ENCODE results near the gene PITHD1.
"Not testable (repeated sequence)": the region's sequence is repeated elsewhere in the genome, so short reads cannot be mapped to it uniquely, and the experiment has no call there.

Gene PITHD1

GRCh38 chr1:23799570-23800399 lies 21.6 kb downstream of the PITHD1 start:
- no peak for DNase-seq

- DNase-seq, result peak; percentile 94
Measured at GRCh38 chr1:23800400-23801337, 22.5 kb downstream of the PITHD1 start, which contains the start of gene GALE. GALE (minus strand) TSS chr1:23800754; CDS start chr1:23799007, 1,747 bp downstream.

GRCh38 chr1:23801338-23801748 lies 23.1 kb downstream of the PITHD1 start:
- DNase-seq, result peak; percentile 46

- DNase-seq, result peak; percentile 46
Measured at GRCh38 chr1:23801876-23802275, 23.7 kb downstream of the PITHD1 start.

- DNase-seq, result not testable (repeated sequence)
Measured at GRCh38 chr1:23802809-23803342, 24.7 kb downstream of the PITHD1 start.

- no peak for DNase-seq
Measured at GRCh38 chr1:23803674-23804073, 25.5 kb downstream of the PITHD1 start.

- no peak for DNase-seq
Measured at GRCh38 chr1:23804183-23804835, 26.1 kb downstream of the PITHD1 start.

GRCh38 chr1:23805025-23805424 lies 26.8 kb downstream of the PITHD1 start:
- DNase-seq, result no peak

GRCh38 chr1:23806280-23806679 lies 28.1 kb downstream of the PITHD1 start:
- no peak for DNase-seq

GRCh38 chr1:23807453-23807852 lies 29.2 kb downstream of the PITHD1 start:
- DNase-seq, result no peak

GRCh38 chr1:23809751-23810171 lies 31.5 kb downstream of the PITHD1 start:
- peak; percentile 63 for DNase-seq

GRCh38 chr1:23810818-23811540 lies 32.8 kb downstream of the PITHD1 start:
- peak; percentile 29 for DNase-seq

- DNase-seq, result no peak
Measured at GRCh38 chr1:23814016-23814415, 35.8 kb downstream of the PITHD1 start.

- no peak for DNase-seq
Measured at GRCh38 chr1:23816361-23816760, 38.1 kb downstream of the PITHD1 start.

- no peak for DNase-seq
Measured at GRCh38 chr1:23816906-23817305, 38.7 kb downstream of the PITHD1 start.

- no peak for DNase-seq
Measured at GRCh38 chr1:23817633-23818032, 39.4 kb downstream of the PITHD1 start.

GRCh38 chr1:23823767-23824166 lies 45.5 kb downstream of the PITHD1 start:
- DNase-seq, result no peak

GRCh38 chr1:23824711-23825075 lies 46.5 kb downstream of the PITHD1 start:
- DNase-seq, result no peak

- DNase-seq, result peak; percentile 88
Measured at GRCh38 chr1:23825076-23825761, 47.0 kb downstream of the PITHD1 start, which contains the start of gene HMGCL. HMGCL (minus strand) TSS chr1:23825429; CDS start chr1:23825415, 14 bp downstream.

GRCh38 chr1:23825762-23826522 lies 47.7 kb downstream of the PITHD1 start:
- DNase-seq, result no peak

GRCh38 chr1:23826590-23826989 lies 48.4 kb downstream of the PITHD1 start:
- not testable (repeated sequence) for DNase-seq
